CD8-positive, alpha-beta memory T cell (primary cell): Measurements from ENCODE around the gene ADORA2A. TPM values are rescaled to one million over a fixed set of nuclear protein-coding genes. Genes with fewer than 3 reads are reported as not detected.

Experiments
- CTCF ChIA-PET: fragments of 350-600 bp; sonication (Branson Sonifier 250); formaldehyde crosslinking; loops from one replicate; lab custom pipeline; 2021; ENCODE audit warnings: antibody characterized with exemption; lab: Charles Lee
- POLR2A ChIA-PET: fragments of 350-600 bp; sonication (Branson Sonifier 250); formaldehyde crosslinking; loops from one replicate; lab custom pipeline; 2021; ENCODE audit warnings: antibody characterized with exemption; lab: Charles Lee
- DNase-seq, 5 donors: peaks; one replicate each; pipeline versions ENCODE4 v3.0.0 to v3.0.0-alpha.2; 2020 to 2022; ENCODE audit warnings: mixed read lengths in 1 of 5
- H3K27ac ChIP-seq: one replicate; pipeline ENCODE4 v1.7.0; 2013; ENCODE audit warnings: low read depth, mild to moderate bottlenecking, low read length, moderate library complexity
- H3K27me3 ChIP-seq: 2 replicates; pipeline ENCODE4 v1.7.0; 2013; ENCODE audit warnings: low read length, mild to moderate bottlenecking; ENCODE audit not compliant: insufficient read depth, poor library complexity, severe bottlenecking
- H3K36me3 ChIP-seq: 2 replicates; pipeline ENCODE4 v1.7.0; 2013; ENCODE audit warnings: mild to moderate bottlenecking, low read length, moderate library complexity; ENCODE audit not compliant: insufficient read depth
- H3K4me1 ChIP-seq: 2 replicates; pipeline ENCODE4 v1.7.0; 2013; ENCODE audit warnings: mild to moderate bottlenecking, low read length, moderate library complexity; ENCODE audit not compliant: insufficient read depth
- H3K4me3 ChIP-seq: 2 replicates; pipeline ENCODE4 v1.7.0; 2013; ENCODE audit warnings: mild to moderate bottlenecking, low read length
- H3K9me3 ChIP-seq: 2 replicates; pipeline ENCODE4 v1.7.0; 2013; ENCODE audit warnings: mild to moderate bottlenecking, low read length
- H3K27ac Mint-ChIP-seq, 8 donors: one replicate each; pipeline ENCODE4 v1.8.0; 2020 to 2021; ENCODE audit warnings: mixed read lengths in 8 of 8, mild to moderate bottlenecking in 6 of 8, inconsistent platforms in 3 of 8, moderate library complexity in 3 of 8
- H3K27me3 Mint-ChIP-seq, 2 donors: one replicate each; pipeline ENCODE4 v1.8.0; 2020 to 2021; ENCODE audit warnings: mixed read lengths in 2 of 2, mild to moderate bottlenecking in 1 of 2, moderate library complexity in 1 of 2
- H3K36me3 Mint-ChIP-seq, 3 donors: one replicate each; pipeline ENCODE4 v1.8.0; 2020 to 2021; ENCODE audit warnings: mixed read lengths in 3 of 3, inconsistent platforms in 1 of 3, mild to moderate bottlenecking in 1 of 3
- H3K4me1 Mint-ChIP-seq, 3 donors: one replicate each; pipeline ENCODE4 v1.8.0; 2020 to 2021; ENCODE audit warnings: mixed read lengths in 3 of 3, inconsistent platforms in 1 of 3, mild to moderate bottlenecking in 1 of 3
- H3K4me3 Mint-ChIP-seq, 7 donors: one replicate each; pipeline ENCODE4 v1.8.0; 2020 to 2021; ENCODE audit warnings: mixed read lengths in 7 of 7, mild to moderate bottlenecking in 6 of 7, moderate library complexity in 4 of 7, inconsistent platforms in 2 of 7
- H3K9me3 Mint-ChIP-seq, 5 donors: one replicate each; pipeline ENCODE4 v1.8.0; 2020 to 2022; ENCODE audit warnings: mixed read lengths in 5 of 5, mild to moderate bottlenecking in 3 of 5, moderate library complexity in 2 of 5, inconsistent platforms in 1 of 5
- polyA plus RNA-seq: library from polyadenylated mRNA; unstranded; fragments of 300-500 nt; fragmentation: Illumina TruSeq; gene quantifications from one replicate; pipeline ENCODE4 v1.2.3, GENCODE V29; 2021
- total RNA-seq, 2 experiments: library from RNA; stranded (reverse); gene quantifications; one replicate each; pipeline ENCODE4 v1.2.3, GENCODE V29; 2021

ADORA2A gene
- total and polyA plus RNA-seq, 3 experiments from 2014 or later = 23.2 to 89.6 (median 26.7) TPM

GRCh38 chr22:24421428-24421931, 5.9 kb upstream of the ADORA2A start:
- Histone ChIP-seq H3K27me3 (no peaks in the 10 kb centered on the region), H3K4me3 (no peak overlapping the region), H3K4me1 (peaks cover 19% of the 10 kb centered on the region), H3K27ac (no peak overlapping the region), H3K36me3 (no peaks in the 10 kb centered on the region), H3K9me3 (no peaks in the 10 kb centered on the region)
- POLR2A ChIA-PET = interaction anchor here (1.5 kb wide), 1 partner anchor 81 kb away, joined by 3 read pairs; no protein-coding TSS in a partner anchor
- Mint-ChIP-seq H3K4me1 (peaks cover 13 to 30% (median 19%) of the 10 kb centered on the region in 3 donors), H3K9me3 (no peaks in the 10 kb centered on the region), H3K27ac (peak overlapping the region in 3 of 8 donors; percentile 83 to 96 (median 90)), H3K27me3 (peaks cover 0 to 3% of the 10 kb centered on the region in 2 donors), H3K4me3 (peak overlapping the region in 5 of 7 donors; percentile 34 to 87 (median 71)), H3K36me3 (peaks cover 0 to 7% (median 1%) of the 10 kb centered on the region in 3 donors)
- peak in 2 of 5 donors; percentile 49 to 59 for DNase-seq
- CTCF ChIA-PET = interaction anchor here (1.1 to 7.6 kb wide), 5 partner anchors 11 to 101 kb away, joined by 3 to 67 read pairs (median 4); no protein-coding TSS in a partner anchor

GRCh38 chr22:24422102-24422665, 5.2 kb upstream of the ADORA2A start:
- no peaks in the 10 kb centered on the region for H3K36me3 ChIP-seq
- H3K4me1 ChIP-seq = peaks cover 26% of the 10 kb centered on the region
- CTCF ChIA-PET = interaction anchor here (1.0 to 7.6 kb wide), 9 partner anchors 12 to 133 kb away, joined by 3 to 67 read pairs (median 4); partner anchors contain the start of gene GUCD1
- no peaks in the 10 kb centered on the region for H3K27me3 ChIP-seq
- Mint-ChIP-seq H3K27me3 (peaks cover 0 to 3% of the 10 kb centered on the region in 2 donors), H3K4me1 (peaks cover 20 to 37% (median 24%) of the 10 kb centered on the region in 3 donors), H3K9me3 (no peaks in the 10 kb centered on the region), H3K4me3 (peak overlapping the region; percentile 49 to 90 (median 72)), H3K36me3 (peaks cover 0 to 3% (median 0%) of the 10 kb centered on the region in 3 donors), H3K27ac (peak overlapping the region in 5 of 8 donors; percentile 31 to 97 (median 80))
- H3K27ac ChIP-seq = no peak overlapping the region
- no peak overlapping the region for H3K4me3 ChIP-seq
- DNase-seq = no peak
- POLR2A ChIA-PET = interaction anchor here (1.5 kb wide), 1 partner anchor 80 kb away, joined by 3 read pairs; no protein-coding TSS in a partner anchor
- no peaks in the 10 kb centered on the region for H3K9me3 ChIP-seq

GRCh38 chr22:24423519-24424000, 3.8 kb upstream of the ADORA2A start:
- H3K9me3 Mint-ChIP-seq = no peaks in the 10 kb centered on the region
- H3K36me3 Mint-ChIP-seq = peaks cover 0 to 9% (median 0%) of the 10 kb centered on the region in 3 donors
- POLR2A ChIA-PET = interaction anchor here (0.6 kb wide), 1 partner anchor 12 kb away, joined by 3 read pairs; no protein-coding TSS in a partner anchor
- Histone ChIP-seq H3K27ac (no peak overlapping the region), H3K27me3 (no peaks in the 10 kb centered on the region), H3K4me1 (peaks cover 30% of the 10 kb centered on the region), H3K36me3 (no peaks in the 10 kb centered on the region), H3K9me3 (no peaks in the 10 kb centered on the region), H3K4me3 (no peak overlapping the region)
- peak overlapping the region in 6 of 7 donors; percentile 71 to 90 (median 75) for H3K4me3 Mint-ChIP-seq
- CTCF ChIA-PET = interaction anchor here (0.9 to 7.6 kb wide), 9 partner anchors 12 to 104 kb away, joined by 3 to 67 read pairs (median 11); no protein-coding TSS in a partner anchor
- H3K4me1 Mint-ChIP-seq = peaks cover 29 to 51% (median 33%) of the 10 kb centered on the region in 3 donors
- peaks cover 0 to 3% of the 10 kb centered on the region in 2 donors for H3K27me3 Mint-ChIP-seq
- peak overlapping the region in 1 of 8 donors; percentile 96 for H3K27ac Mint-ChIP-seq
- DNase-seq = peak; percentile 52 to 73 (median 58)

- Histone ChIP-seq H3K4me3 (no peak overlapping the region), H3K4me1 (peaks cover 36% of the 10 kb centered on the region), H3K27ac (no peak overlapping the region), H3K36me3 (no peaks in the 10 kb centered on the region), H3K27me3 (no peaks in the 10 kb centered on the region), H3K9me3 (no peaks in the 10 kb centered on the region)
- DNase-seq = peak in 4 of 5 donors; percentile 28 to 61 (median 43)
- Mint-ChIP-seq H3K27ac (peak overlapping the region in 2 of 8 donors; percentile 57 to 75), H3K36me3 (peaks cover 0 to 10% (median 0%) of the 10 kb centered on the region in 3 donors), H3K4me3 (peak overlapping the region in 5 of 7 donors; percentile 53 to 83 (median 71)), H3K4me1 (peaks cover 36 to 58% (median 39%) of the 10 kb centered on the region in 3 donors), H3K27me3 (peaks cover 0 to 3% of the 10 kb centered on the region in 2 donors), H3K9me3 (no peaks in the 10 kb centered on the region)
- ChIA-PET POLR2A (interaction anchor here (0.6 to 0.7 kb wide), 2 partner anchors 10 to 387 kb away, joined by 3 to 6 read pairs; no protein-coding TSS in a partner anchor), CTCF (interaction anchor here (0.8 to 7.6 kb wide), 10 partner anchors 12 to 102 kb away, joined by 3 to 67 read pairs (median 8); no protein-coding TSS in a partner anchor)
These were observed 3.1 kb upstream of the ADORA2A start for GRCh38 chr22:24424001-24424900.

GRCh38 chr22:24424901-24425775, 2.3 kb upstream of the ADORA2A start:
- Histone ChIP-seq H3K27ac (no peak overlapping the region), H3K4me1 (peaks cover 44% of the 10 kb centered on the region), H3K9me3 (no peaks in the 10 kb centered on the region), H3K27me3 (no peaks in the 10 kb centered on the region), H3K4me3 (no peak overlapping the region), H3K36me3 (no peaks in the 10 kb centered on the region)
- no peaks in the 10 kb centered on the region for H3K9me3 Mint-ChIP-seq
- no peak for DNase-seq
- CTCF ChIA-PET = interaction anchor here (0.8 to 7.6 kb wide), 7 partner anchors 11 to 85 kb away, joined by 3 to 67 read pairs (median 5); no protein-coding TSS in a partner anchor
- H3K27ac Mint-ChIP-seq = peak overlapping the region; percentile 87 to 100 (median 92)
- H3K27me3 Mint-ChIP-seq = peaks cover 0 to 3% of the 10 kb centered on the region in 2 donors
- H3K36me3 Mint-ChIP-seq = peaks cover 0 to 10% (median 0%) of the 10 kb centered on the region in 3 donors
- peak overlapping the region; percentile 86 to 99 (median 90) for H3K4me3 Mint-ChIP-seq
- peaks cover 45 to 66% (median 46%) of the 10 kb centered on the region in 3 donors for H3K4me1 Mint-ChIP-seq
- POLR2A ChIA-PET = interaction anchor here (0.6 kb wide), 1 partner anchor 388 kb away, joined by 3 read pairs; no protein-coding TSS in a partner anchor

- Histone ChIP-seq H3K9me3 (no peaks in the 10 kb centered on the region), H3K4me3 (peak overlapping the region; percentile 95), H3K4me1 (peaks cover 57% of the 10 kb centered on the region), H3K27ac (peak overlapping the region; percentile 91), H3K27me3 (no peaks in the 10 kb centered on the region), H3K36me3 (no peaks in the 10 kb centered on the region)
- POLR2A ChIA-PET = interaction anchor here (0.5 to 1.3 kb wide), 3 partner anchors 10 to 190 kb away, joined by 4 to 7 read pairs (median 5); no protein-coding TSS in a partner anchor
- peaks cover 0 to 3% of the 10 kb centered on the region in 2 donors for H3K27me3 Mint-ChIP-seq
- peak overlapping the region; percentile 87 to 100 (median 92) for H3K27ac Mint-ChIP-seq
- no peaks in the 10 kb centered on the region for H3K9me3 Mint-ChIP-seq
- peaks cover 0 to 13% (median 0%) of the 10 kb centered on the region in 3 donors for H3K36me3 Mint-ChIP-seq
- CTCF ChIA-PET = interaction anchor here (0.9 to 7.6 kb wide), 5 partner anchors 9 to 100 kb away, joined by 3 to 67 read pairs (median 5); no protein-coding TSS in a partner anchor
- H3K4me3 Mint-ChIP-seq = peak overlapping the region; percentile 86 to 99 (median 90)
- peaks cover 48 to 76% (median 51%) of the 10 kb centered on the region in 3 donors for H3K4me1 Mint-ChIP-seq
- no peak for DNase-seq
These were observed 963 bp upstream of the ADORA2A start for GRCh38 chr22:24426436-24426835.
